ENCODE results near the gene ATP8B4.

GRCh38 chr15:50113992-50114780 is 4.8 kb downstream of the ATP8B4 start:
- TF ChIP-seq CTCF (IDR thresholded peaks at IDR 0.05) (no peak), POLR2A (IDR thresholded peaks at IDR 0.05) (no peak)
